GM18498 (cell line): ENCODE results near the gene ZNF184.
"Not testable (repeated sequence)": the region's sequence is repeated elsewhere in the genome, so short reads cannot be mapped to it uniquely, and the experiment has no call there.

Experiments
- ATAC-seq: cut with Tn5 transposase; IDR thresholded peaks from one replicate; pipeline ENCODE4 v1.9.1; 2021; ENCODE audit warnings: mild to moderate bottlenecking, moderate library complexity; ENCODE audit not compliant: unreplicated experiment

The ZNF184 gene

GRCh38 chr6:27426045-27426620 is 46.8 kb downstream of the ZNF184 start:
- ATAC-seq, result no peak

DNA sequence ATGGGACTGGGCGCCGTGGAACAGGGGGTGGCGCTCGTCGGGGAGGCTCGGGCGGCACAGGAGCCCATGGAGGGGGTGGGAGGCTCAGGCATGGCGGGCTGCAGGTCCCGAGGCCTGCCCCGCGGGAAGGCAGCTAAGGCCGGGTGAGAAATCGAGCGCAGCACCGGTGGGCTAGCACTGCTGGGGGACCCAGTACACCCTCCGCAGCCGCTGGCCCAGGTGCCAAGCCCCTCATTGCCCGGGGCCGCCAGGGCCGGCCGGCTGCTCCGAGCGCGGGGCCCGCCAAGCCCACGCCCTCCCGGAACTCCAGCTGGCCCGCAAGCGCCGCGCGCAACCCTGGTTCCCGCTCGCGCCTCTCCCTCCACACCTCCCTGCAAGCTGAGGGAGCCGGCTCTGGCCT is 48.1 kb downstream of the ZNF184 start:
- ATAC-seq, result not testable (repeated sequence)

GRCh38 chr6:27422651-27423332 is 50.1 kb downstream of the ZNF184 start:
- no peak for ATAC-seq

DNA sequence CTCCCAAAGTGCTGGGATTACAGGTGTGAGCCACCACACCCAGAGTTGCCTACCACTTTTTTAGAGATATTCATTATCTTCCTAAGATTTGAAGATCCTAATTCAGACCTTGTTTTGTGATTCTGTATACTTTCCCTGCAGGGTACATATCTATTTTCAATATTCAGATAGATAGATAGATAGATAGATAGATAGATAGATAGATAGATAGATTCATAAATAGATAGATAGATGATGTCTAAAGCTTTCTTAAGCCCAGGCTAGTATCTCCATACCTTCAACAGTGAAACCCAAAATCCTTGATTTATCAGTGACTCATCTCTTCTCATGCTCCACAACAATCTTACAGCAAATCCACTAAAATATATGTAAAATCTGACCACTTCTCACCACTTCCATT is 53.5 kb downstream of the ZNF184 start:
- no peak for ATAC-seq

- no peak for ATAC-seq
Observed at GRCh38 chr6:27415898-27416297, 57.0 kb downstream of the ZNF184 start.

- no peak for ATAC-seq
Observed at GRCh38 chr6:27414996-27415395, 57.9 kb downstream of the ZNF184 start.

DNA sequence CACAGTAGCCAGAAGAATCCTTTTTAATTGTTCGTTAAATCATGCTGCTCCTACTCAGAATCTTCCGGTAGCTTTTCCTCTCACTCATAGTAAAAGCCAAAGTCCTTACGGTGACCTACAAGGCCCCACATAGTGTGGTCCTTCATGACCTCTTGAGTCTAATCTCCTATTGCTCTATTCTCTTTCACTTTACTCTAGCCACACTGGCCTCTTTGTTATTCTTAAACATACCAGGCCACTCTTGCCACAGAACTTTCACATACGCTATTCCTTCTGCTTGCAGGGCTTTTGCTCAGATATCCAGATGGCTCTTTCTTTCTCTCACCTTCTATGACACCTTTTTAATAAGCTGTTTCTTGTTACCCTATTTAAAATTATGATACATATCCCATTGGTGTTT is 58.6 kb downstream of the ZNF184 start:
- ATAC-seq, result no peak

DNA sequence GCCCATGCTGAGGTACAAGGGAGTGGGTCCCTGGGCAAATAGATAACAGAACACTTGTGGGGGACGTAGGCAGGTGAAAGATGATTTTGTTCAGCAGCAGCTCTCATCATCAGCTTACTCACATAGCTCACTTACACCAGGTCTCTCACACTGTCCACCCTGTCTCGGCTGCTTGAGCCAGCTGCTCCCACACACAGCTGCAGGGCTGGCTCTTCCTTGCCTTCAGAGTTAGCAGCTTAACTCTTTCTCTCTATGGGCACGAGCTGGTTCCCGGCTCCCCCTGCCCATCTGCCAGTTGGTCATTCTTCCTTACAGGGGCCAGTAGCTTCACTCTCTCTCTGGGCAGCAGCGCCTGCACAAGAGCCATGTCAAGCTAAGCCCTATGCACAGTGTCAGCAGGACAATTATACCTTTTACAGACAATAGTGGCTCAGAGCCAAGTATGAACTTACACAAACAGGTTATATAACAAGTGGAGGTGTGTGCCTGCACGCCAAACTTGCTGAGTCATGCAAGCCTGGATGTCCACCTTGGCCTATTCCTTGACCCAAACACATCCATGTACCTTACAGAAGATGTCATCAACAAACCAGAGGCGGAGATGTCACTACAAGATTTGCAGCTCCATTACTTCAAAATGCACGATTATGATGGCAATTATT is 65.6 kb downstream of the ZNF184 start:
- no peak for ATAC-seq

DNA sequence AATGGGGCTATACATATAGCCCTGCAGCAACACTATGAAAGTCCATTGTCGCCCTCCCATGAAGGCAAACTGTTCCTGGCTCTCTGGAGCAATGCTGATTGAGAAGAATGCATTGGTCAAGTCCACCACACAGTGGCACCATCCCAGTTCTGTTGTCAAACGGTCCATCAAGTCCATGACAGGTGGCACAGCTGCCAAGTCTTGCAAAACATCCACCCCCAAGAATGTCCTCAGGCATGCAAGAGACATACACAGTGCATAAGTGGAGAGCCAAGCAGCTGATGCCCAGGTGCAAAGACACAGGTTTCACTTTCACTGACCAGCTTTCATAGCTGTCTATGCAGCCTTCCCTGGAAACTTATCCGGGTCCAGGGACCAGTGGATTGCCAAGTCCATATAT is 66.8 kb downstream of the ZNF184 start:
- no peak for ATAC-seq

GRCh38 chr6:27400877-27401642 is 71.8 kb downstream of the ZNF184 start:
- ATAC-seq, result no peak
